GM12878 (cell line): ENCODE data around the gene SEMA3B. TPM values are rescaled to one million over a fixed set of nuclear protein-coding genes. Genes with fewer than 3 reads are reported as not detected.
A peak's percentile ranks its signal among the peaks of the same experiment; 100 is the strongest.

ENCODE experiments used
- ATAC-seq: fragments of 200-7000 bp; cut with Tn5 transposase; 3 replicates; pipeline ENCODE4 v1.9.1; 2020; ENCODE audit warnings: mild to moderate bottlenecking, moderate library complexity
- BruUV-seq: library from RNA; stranded (reverse); fragments of 400-500 nt; replicated peaks from 2 replicates; lab custom pipeline; 2021; lab: Mats Ljungman, UMichigan
- CTCF ChIA-PET: fragments of 300-600 bp; sonication (Branson Sonifier 250); formaldehyde crosslinking; extraction: SDS; loops from one replicate; lab custom pipeline; 2021; ENCODE audit warnings: inconsistent platforms; lab: Yijun Ruan, JAX
- POLR2A ChIA-PET: fragments of 350-600 bp; formaldehyde crosslinking; extraction: SDS; loops from one replicate; lab custom pipeline; 2021; ENCODE audit warnings: inconsistent platforms; lab: Charles Lee
- RAD21 ChIA-PET: fragments of 300-600 bp; sonication (Branson Sonifier 250); formaldehyde crosslinking; loops from one replicate; lab custom pipeline; 2023; ENCODE audit warnings: antibody characterized with exemption; ENCODE audit not compliant: unreplicated experiment; lab: Charles Lee
- SMC1A ChIA-PET: fragments of 300-600 bp; sonication (Branson Sonifier 250); formaldehyde crosslinking; loops from one replicate; lab custom pipeline; 2023; ENCODE audit not compliant: unreplicated experiment, uncharacterized antibody; lab: Charles Lee
- DNase-seq: peaks from one replicate; pipeline ENCODE4 v3.0.0-alpha.2; 2011; ENCODE audit warnings: low read depth, low spot score
- FAIRE-seq: peaks from 3 replicates; lab custom pipeline; 2011; peaks lifted over from hg19 to GRCh38; lab: Jason Lieb, UNC
- H2AFZ ChIP-seq: 2 replicates; pipeline ENCODE4 v1.6.0; 2011; ENCODE audit warnings: low read depth, low read length, control low read depth; ENCODE audit not compliant: control insufficient read depth
- H3K27ac ChIP-seq: 2 replicates; pipeline ENCODE4 v1.5.1; 2011; ENCODE audit warnings: control low read depth; ENCODE audit not compliant: control insufficient read depth, insufficient read depth
- H3K27me3 ChIP-seq, 2 experiments: replicated peaks in 1 of 2; 2 replicates each; pipeline versions ENCODE4 v1.6.0 to v1.6.1; 2011; ENCODE audit warnings: low read length in 1 of 2; ENCODE audit not compliant: control insufficient read depth in 2 of 2, insufficient read depth in 2 of 2
- H3K36me3 ChIP-seq, 2 experiments: 2 replicates each; pipeline ENCODE4 v1.5.1; 2011; ENCODE audit warnings: low read length in 1 of 2; ENCODE audit not compliant: control insufficient read depth in 2 of 2, insufficient read depth in 2 of 2
- H3K4me1 ChIP-seq: 2 replicates; pipeline ENCODE4 v1.6.1; 2011; ENCODE audit warnings: mild to moderate bottlenecking, low read length, moderate library complexity, mixed read lengths; ENCODE audit not compliant: control insufficient read depth, insufficient read depth
- H3K4me2 ChIP-seq: 2 replicates; pipeline ENCODE4 v1.6.0; 2011; ENCODE audit warnings: control low read depth; ENCODE audit not compliant: control insufficient read depth, insufficient read depth
- H3K4me3 ChIP-seq: fragments of 200-600 bp; sonication (generic); 2 replicates; pipeline ENCODE4 v1.5.1; 2016
- H3K79me2 ChIP-seq: 2 replicates; pipeline ENCODE4 v1.6.0; 2011; ENCODE audit warnings: low read length; ENCODE audit not compliant: control insufficient read depth, insufficient read depth
- H3K9ac ChIP-seq: 2 replicates; pipeline ENCODE4 v1.8.0; 2011; ENCODE audit warnings: low read length, control low read depth, mixed read lengths; ENCODE audit not compliant: control insufficient read depth, insufficient read depth
- H3K9me3 ChIP-seq: replicated peaks from 3 replicates; pipeline ENCODE4 v1.5.1; 2011; ENCODE audit warnings: mild to moderate bottlenecking, low read length; ENCODE audit not compliant: control insufficient read depth, insufficient read depth
- H4K20me1 ChIP-seq: 2 replicates; pipeline ENCODE4 v1.6.0; 2011; ENCODE audit not compliant: control insufficient read depth, insufficient read depth
- ESRRA ChIP-seq: IDR thresholded peaks from 2 replicates; pipeline ENCODE4 v1.6.1; 2012; ENCODE audit warnings: mild to moderate bottlenecking, low read length, improper control_type of control experiment
- PML ChIP-seq: IDR thresholded peaks from 2 replicates; pipeline ENCODE4 v1.6.1; 2012; ENCODE audit warnings: low read length, inconsistent platforms
- POLR2A ChIP-seq: IDR thresholded peaks from 2 replicates; pipeline ENCODE4 v1.6.1; 2011; ENCODE audit warnings: low read depth, mild to moderate bottlenecking, low read length
- RAD21 ChIP-seq: IDR thresholded peaks from 2 replicates; pipeline ENCODE4 v1.6.1; 2011; ENCODE audit warnings: mild to moderate bottlenecking, low read depth, low read length, moderate library complexity; ENCODE audit not compliant: insufficient read depth
- RAD51 ChIP-seq: fragments of 450-650 bp; IDR thresholded peaks from 2 replicates; pipeline ENCODE4 v1.6.1; 2016; ENCODE audit warnings: moderate library complexity, mild to moderate bottlenecking, inconsistent platforms
- RB1 ChIP-seq: fragments of 450-650 bp; formaldehyde crosslinking; IDR thresholded peaks from 2 replicates; pipeline ENCODE4 v1.6.1; 2017; ENCODE audit warnings: mild to moderate bottlenecking, borderline replicate concordance
- SMAD1 ChIP-seq: fragments of 450-650 bp; IDR thresholded peaks from 2 replicates; pipeline ENCODE4 v1.6.1; 2018; ENCODE audit warnings: mild to moderate bottlenecking, low read depth; ENCODE audit not compliant: partially characterized antibody
- STAT1 ChIP-seq: fragments of 450-650 bp; conservative IDR thresholded peaks from 2 replicates; pipeline ENCODE4 v1.6.1; 2014; ENCODE audit warnings: antibody characterized with exemption, mild to moderate bottlenecking
- WGBS: methylation state at CpG from one replicate; pipeline ENCODE4 v1.1.6; 2016; ENCODE audit warnings: low lambda C conversion rate; ENCODE audit not compliant: insufficient replicate concordance, insufficient coverage; ENCODE audit errors: missing lambda C conversion rate; 5-methylcytosine and 5-hydroxymethylcytosine counted together
- in situ Hi-C: fragments of 300-500 bp; cut with MboI; formaldehyde crosslinking; loops from 9 replicates; pipeline ENCODE4 v1.14.3; 2018; ENCODE audit warnings: mixed read lengths
- intact Hi-C: fragments of 100-400 bp; cut with micrococcal nuclease; formaldehyde crosslinking; loops from one replicate; pipeline ENCODE4 v1.14.2; 2022; ENCODE audit not compliant: unreplicated experiment
- polyA plus RNA-seq, 11 experiments: library from polyadenylated mRNA; depleted of rRNA in 4 of 11; unstranded in 6 of 11; stranded (reverse) in 5 of 11; fragments of >200 nt; fragmentation: Nextera tagmentation in 4 of 11; fragmentation: Illumina TruSeq in 1 of 11; extraction: Ambion mirVana in 4 of 11; extraction: Trizol in 1 of 11; gene quantifications; 1 replicate in 1 of 11; 2 replicates in 10 of 11; pipeline versions ENCODE4 v1.2.1 to v1.2.3, GENCODE V29; 2011 to 2016; ENCODE audit warnings: inconsistent platforms in 2 of 11, missing spikeins in 2 of 11, low read depth in 1 of 11
- total RNA-seq, 4 experiments: library from RNA; depleted of rRNA in 3 of 4; stranded (reverse); fragments of >200 nt in 3 of 4; fragmentation: Illumina TruSeq in 1 of 4; extraction: Trizol in 1 of 4; gene quantifications; 2 replicates each; pipeline versions ENCODE4 v1.2.1 to v1.2.3, GENCODE V29; 2013 to 2021
- TF ChIP-seq, protein P1 (sequence below): fragments of 450-650 bp; IDR thresholded peaks from 2 replicates; pipeline ENCODE4 v1.6.1; 2017; ENCODE audit warnings: antibody characterized with exemption, mild to moderate bottlenecking, moderate library complexity

The SEMA3B gene
- total and polyA plus RNA-seq, 10 of the 15 experiments (the other 5 are each of a cell fraction or from before 2014, with no cell fraction given) = 0.06 to 0.59 (median 0.14) TPM; not detected in 2

GRCh38 chr3:50319894-50320625 lies 51.1 kb downstream of the SEMA3B start:
- Histone ChIP-seq H3K36me3 (peaks cover 0 to 2% of the 10 kb centered on the region in 2 experiments; a peak in 2 of 4 replicates), H3K9me3 (no peaks in the 10 kb centered on the region), H3K4me2 (peak overlapping the region; percentile 64), H2AFZ (no peak overlapping the region; the same call in 1 of the 2 replicates), H3K4me3 (peak overlapping the region; percentile 70), H4K20me1 (no peaks in the 10 kb centered on the region), H3K4me1 (peaks cover 23% of the 10 kb centered on the region), H3K27me3 (no peaks in the 10 kb centered on the region), H3K79me2 (peaks cover 5% of the 10 kb centered on the region), H3K27ac (peak overlapping the region; percentile 88; the same call in 1 of the 2 replicates), H3K9ac (peak overlapping the region; percentile 83)
- ChIA-PET CTCF (interaction anchor here (0.7 to 5.1 kb wide), 5 partner anchors 8 to 99 kb away, joined by 3 to 72 read pairs (median 4); partner anchors contain the start of genes RASSF1 and TUSC2), SMC1A (interaction anchor here (1.5 kb wide), 1 partner anchor 16 kb away, joined by 4 read pairs; no protein-coding TSS in a partner anchor), RAD21 (interaction anchor here (0.7 to 1.6 kb wide), 3 partner anchors 17 to 231 kb away, joined by 3 to 6 read pairs (median 3); partner anchors contain the start of genes HYAL3, NAA80 and RBM5), POLR2A (interaction anchor here (0.7 to 2.0 kb wide), 3 partner anchors 16 to 27 kb away, joined by 3 to 12 read pairs (median 3); partner anchors contain the start of genes HYAL3, IFRD2 and NAA80)
- no peak for ATAC-seq
- intact Hi-C loops = no loop called here
- FAIRE-seq = no peak
- no peak for DNase-seq
- BruUV-seq = TSS peak; percentile 28
- 95% methylated on average over 29 of the region's 29 CpGs for WGBS
- in situ Hi-C loops = no loop called here
- TF ChIP-seq PML = no peak
- TF ChIP-seq STAT1 = no peak
- no peak for TF ChIP-seq RAD21
- no peak for TF ChIP-seq SMAD1
- TF ChIP-seq POLR2A = no peak
- no peak for TF ChIP-seq RAD51
- TF ChIP-seq ESRRA = no peak
- TF ChIP-seq, protein P1, sequence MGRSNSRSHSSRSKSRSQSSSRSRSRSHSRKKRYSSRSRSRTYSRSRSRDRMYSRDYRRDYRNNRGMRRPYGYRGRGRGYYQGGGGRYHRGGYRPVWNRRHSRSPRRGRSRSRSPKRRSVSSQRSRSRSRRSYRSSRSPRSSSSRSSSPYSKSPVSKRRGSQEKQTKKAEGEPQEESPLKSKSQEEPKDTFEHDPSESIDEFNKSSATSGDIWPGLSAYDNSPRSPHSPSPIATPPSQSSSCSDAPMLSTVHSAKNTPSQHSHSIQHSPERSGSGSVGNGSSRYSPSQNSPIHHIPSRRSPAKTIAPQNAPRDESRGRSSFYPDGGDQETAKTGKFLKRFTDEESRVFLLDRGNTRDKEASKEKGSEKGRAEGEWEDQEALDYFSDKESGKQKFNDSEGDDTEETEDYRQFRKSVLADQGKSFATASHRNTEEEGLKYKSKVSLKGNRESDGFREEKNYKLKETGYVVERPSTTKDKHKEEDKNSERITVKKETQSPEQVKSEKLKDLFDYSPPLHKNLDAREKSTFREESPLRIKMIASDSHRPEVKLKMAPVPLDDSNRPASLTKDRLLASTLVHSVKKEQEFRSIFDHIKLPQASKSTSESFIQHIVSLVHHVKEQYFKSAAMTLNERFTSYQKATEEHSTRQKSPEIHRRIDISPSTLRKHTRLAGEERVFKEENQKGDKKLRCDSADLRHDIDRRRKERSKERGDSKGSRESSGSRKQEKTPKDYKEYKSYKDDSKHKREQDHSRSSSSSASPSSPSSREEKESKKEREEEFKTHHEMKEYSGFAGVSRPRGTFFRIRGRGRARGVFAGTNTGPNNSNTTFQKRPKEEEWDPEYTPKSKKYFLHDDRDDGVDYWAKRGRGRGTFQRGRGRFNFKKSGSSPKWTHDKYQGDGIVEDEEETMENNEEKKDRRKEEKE = no peak
- TF ChIP-seq RB1 = no peak
